Measurements from ENCODE around the gene SREBF1. TPM values are rescaled to one million over a fixed set of nuclear protein-coding genes. Genes with fewer than 3 reads are reported as not detected.

The SREBF1 gene
- total and polyA plus RNA-seq, 2 experiments from 2014 or later = 39.6 to 85.3 TPM

- H3K27me3 ChIP-seq (ENCODE audit: insufficient read depth) = peaks cover 23% of the 10 kb centered on the region; the same call in 1 of the 2 replicates
- H3K36me3 ChIP-seq (ENCODE audit: insufficient read depth) = no peaks in the 10 kb centered on the region
- peaks cover 18% of the 10 kb centered on the region; the same call in 1 of the 2 replicates for H3K4me1 ChIP-seq (ENCODE audit: insufficient read depth)
- Mint-ChIP-seq H3K4me1 (peaks cover 44% of the 10 kb centered on the region), H3K36me3 (ENCODE audit: low read depth) (no peaks in the 10 kb centered on the region), H3K9me3 (no peaks in the 10 kb centered on the region; the same call in 2 of the 3 replicates), H3K27ac (no peak overlapping the region), H3K4me3 (peak overlapping the region; percentile 57), H3K27me3 (ENCODE audit: insufficient read depth, low read depth, poor library complexity) (peaks cover 32% of the 10 kb centered on the region)
- H3K79me2 ChIP-seq (replicated peaks; ENCODE audit: insufficient read depth) = no peaks in the 10 kb centered on the region
- peak overlapping the region; percentile 43; the same call in 1 of the 2 replicates for H3K4me2 ChIP-seq
- peak; percentile 69 for DNase-seq (ENCODE audit: low spot score)
- H3K9me2 ChIP-seq (ENCODE audit: insufficient read depth) = no peaks in the 10 kb centered on the region
- peak; percentile 52 for ATAC-seq
- no peak for TF ChIP-seq REST (IDR thresholded peaks at IDR 0.05; ENCODE audit: unreplicated experiment)
- no peak for TF ChIP-seq ZNF462 (CRISPR knock-in tag; IDR thresholded peaks at IDR 0.05)
- no peak for TF ChIP-seq POLR2AphosphoS5 (IDR thresholded peaks at IDR 0.05; ENCODE audit: low read depth)
- TF ChIP-seq EZH2phosphoT487 (IDR thresholded peaks at IDR 0.05; ENCODE audit: unreplicated experiment) = no peak
- TF ChIP-seq STAT1 (IDR thresholded peaks at IDR 0.05; ENCODE audit: unreplicated experiment) = no peak
- no peak for TF ChIP-seq ZNF114 (CRISPR knock-in tag; IDR thresholded peaks at IDR 0.05)
- H2AFZ ChIP-seq = no peak overlapping the region
- no peak overlapping the region for H3K27ac ChIP-seq (ENCODE audit: low read depth)
- no peaks in the 10 kb centered on the region for H4K20me1 ChIP-seq (replicated peaks; ENCODE audit: insufficient read depth)
- no peaks in the 10 kb centered on the region for H3F3A ChIP-seq (replicated peaks; ENCODE audit: low read depth)
- peak overlapping the region; percentile 30; the same call in 1 of the 2 replicates for H3K4me3 ChIP-seq
These were observed 44.0 kb downstream of the SREBF1 start for GRCh38 chr17:17792551-17793377.
